GM12878 (cell line): Measurements from ENCODE around the gene TLX2. TPM values are rescaled to one million over a fixed set of nuclear protein-coding genes. Genes with fewer than 3 reads are reported as not detected.

Source experiments
- ATAC-seq: fragments of 200-7000 bp; cut with Tn5 transposase; 3 replicates; pipeline ENCODE4 v1.9.1; 2020; ENCODE audit warnings: mild to moderate bottlenecking, moderate library complexity
- BruUV-seq: library from RNA; stranded (reverse); fragments of 400-500 nt; replicated peaks from 2 replicates; lab custom pipeline; 2021; lab: Mats Ljungman, UMichigan
- CTCF ChIA-PET: fragments of 300-600 bp; sonication (Branson Sonifier 250); formaldehyde crosslinking; extraction: SDS; loops from one replicate; lab custom pipeline; 2021; ENCODE audit warnings: inconsistent platforms; lab: Yijun Ruan, JAX
- POLR2A ChIA-PET: fragments of 350-600 bp; formaldehyde crosslinking; extraction: SDS; loops from one replicate; lab custom pipeline; 2021; ENCODE audit warnings: inconsistent platforms; lab: Charles Lee
- RAD21 ChIA-PET: fragments of 300-600 bp; sonication (Branson Sonifier 250); formaldehyde crosslinking; loops from one replicate; lab custom pipeline; 2023; ENCODE audit warnings: antibody characterized with exemption; ENCODE audit not compliant: unreplicated experiment; lab: Charles Lee
- SMC1A ChIA-PET: fragments of 300-600 bp; sonication (Branson Sonifier 250); formaldehyde crosslinking; loops from one replicate; lab custom pipeline; 2023; ENCODE audit not compliant: unreplicated experiment, uncharacterized antibody; lab: Charles Lee
- DNase-seq: peaks from one replicate; pipeline ENCODE4 v3.0.0-alpha.2; 2011; ENCODE audit warnings: low read depth, low spot score
- FAIRE-seq: peaks from 3 replicates; lab custom pipeline; 2011; peaks lifted over from hg19 to GRCh38; lab: Jason Lieb, UNC
- H2AFZ ChIP-seq: 2 replicates; pipeline ENCODE4 v1.6.0; 2011; ENCODE audit warnings: low read depth, low read length, control low read depth; ENCODE audit not compliant: control insufficient read depth
- H3K27ac ChIP-seq: 2 replicates; pipeline ENCODE4 v1.5.1; 2011; ENCODE audit warnings: control low read depth; ENCODE audit not compliant: control insufficient read depth, insufficient read depth
- H3K27me3 ChIP-seq, 2 experiments: replicated peaks in 1 of 2; 2 replicates each; pipeline versions ENCODE4 v1.6.0 to v1.6.1; 2011; ENCODE audit warnings: low read length in 1 of 2; ENCODE audit not compliant: control insufficient read depth in 2 of 2, insufficient read depth in 2 of 2
- H3K36me3 ChIP-seq, 2 experiments: 2 replicates each; pipeline ENCODE4 v1.5.1; 2011; ENCODE audit warnings: low read length in 1 of 2; ENCODE audit not compliant: control insufficient read depth in 2 of 2, insufficient read depth in 2 of 2
- H3K4me1 ChIP-seq: 2 replicates; pipeline ENCODE4 v1.6.1; 2011; ENCODE audit warnings: mild to moderate bottlenecking, low read length, moderate library complexity, mixed read lengths; ENCODE audit not compliant: control insufficient read depth, insufficient read depth
- H3K4me2 ChIP-seq: 2 replicates; pipeline ENCODE4 v1.6.0; 2011; ENCODE audit warnings: control low read depth; ENCODE audit not compliant: control insufficient read depth, insufficient read depth
- H3K4me3 ChIP-seq: fragments of 200-600 bp; sonication (generic); 2 replicates; pipeline ENCODE4 v1.5.1; 2016
- H3K79me2 ChIP-seq: 2 replicates; pipeline ENCODE4 v1.6.0; 2011; ENCODE audit warnings: low read length; ENCODE audit not compliant: control insufficient read depth, insufficient read depth
- H3K9ac ChIP-seq: 2 replicates; pipeline ENCODE4 v1.8.0; 2011; ENCODE audit warnings: low read length, control low read depth, mixed read lengths; ENCODE audit not compliant: control insufficient read depth, insufficient read depth
- H3K9me3 ChIP-seq: replicated peaks from 3 replicates; pipeline ENCODE4 v1.5.1; 2011; ENCODE audit warnings: mild to moderate bottlenecking, low read length; ENCODE audit not compliant: control insufficient read depth, insufficient read depth
- H4K20me1 ChIP-seq: 2 replicates; pipeline ENCODE4 v1.6.0; 2011; ENCODE audit not compliant: control insufficient read depth, insufficient read depth
- MEF2B ChIP-seq: fragments of 450-650 bp; IDR thresholded peaks from 2 replicates; pipeline ENCODE4 v1.6.1; 2018; ENCODE audit warnings: mild to moderate bottlenecking, moderate library complexity; ENCODE audit not compliant: partially characterized antibody, poor library complexity, severe bottlenecking
- SREBF2 ChIP-seq: IDR thresholded peaks from 2 replicates; pipeline ENCODE4 v1.6.1; 2012; ENCODE audit warnings: mild to moderate bottlenecking, low read length
- WRNIP1 ChIP-seq: IDR thresholded peaks from 2 replicates; pipeline ENCODE4 v1.6.1; 2011; ENCODE audit warnings: low read depth, low read length, improper control_type of control experiment, borderline replicate concordance
- WGBS: methylation state at CpG from one replicate; pipeline ENCODE4 v1.1.6; 2016; ENCODE audit warnings: low lambda C conversion rate; ENCODE audit not compliant: insufficient replicate concordance, insufficient coverage; ENCODE audit errors: missing lambda C conversion rate; 5-methylcytosine and 5-hydroxymethylcytosine counted together
- in situ Hi-C: fragments of 300-500 bp; cut with MboI; formaldehyde crosslinking; loops from 9 replicates; pipeline ENCODE4 v1.14.3; 2018; ENCODE audit warnings: mixed read lengths
- intact Hi-C: fragments of 100-400 bp; cut with micrococcal nuclease; formaldehyde crosslinking; loops from one replicate; pipeline ENCODE4 v1.14.2; 2022; ENCODE audit not compliant: unreplicated experiment
- polyA plus RNA-seq, 11 experiments: library from polyadenylated mRNA; depleted of rRNA in 4 of 11; unstranded in 6 of 11; stranded (reverse) in 5 of 11; fragments of >200 nt; fragmentation: Nextera tagmentation in 4 of 11; fragmentation: Illumina TruSeq in 1 of 11; extraction: Ambion mirVana in 4 of 11; extraction: Trizol in 1 of 11; gene quantifications; 1 replicate in 1 of 11; 2 replicates in 10 of 11; pipeline versions ENCODE4 v1.2.1 to v1.2.3, GENCODE V29; 2011 to 2016; ENCODE audit warnings: inconsistent platforms in 2 of 11, missing spikeins in 2 of 11, low read depth in 1 of 11
- total RNA-seq, 4 experiments: library from RNA; depleted of rRNA in 3 of 4; stranded (reverse); fragments of >200 nt in 3 of 4; fragmentation: Illumina TruSeq in 1 of 4; extraction: Trizol in 1 of 4; gene quantifications; 2 replicates each; pipeline versions ENCODE4 v1.2.1 to v1.2.3, GENCODE V29; 2013 to 2021
- TF ChIP-seq, protein P1 (sequence below): IDR thresholded peaks from 2 replicates; pipeline ENCODE4 v1.6.1; 2012; ENCODE audit warnings: low read length, inconsistent platforms

The TLX2 gene
- total and polyA plus RNA-seq, 10 of the 15 experiments (the other 5 are each of a cell fraction or from before 2014, with no cell fraction given), result 0.06 to 5.5 (median 3.6) TPM; not detected in 1

DNA sequence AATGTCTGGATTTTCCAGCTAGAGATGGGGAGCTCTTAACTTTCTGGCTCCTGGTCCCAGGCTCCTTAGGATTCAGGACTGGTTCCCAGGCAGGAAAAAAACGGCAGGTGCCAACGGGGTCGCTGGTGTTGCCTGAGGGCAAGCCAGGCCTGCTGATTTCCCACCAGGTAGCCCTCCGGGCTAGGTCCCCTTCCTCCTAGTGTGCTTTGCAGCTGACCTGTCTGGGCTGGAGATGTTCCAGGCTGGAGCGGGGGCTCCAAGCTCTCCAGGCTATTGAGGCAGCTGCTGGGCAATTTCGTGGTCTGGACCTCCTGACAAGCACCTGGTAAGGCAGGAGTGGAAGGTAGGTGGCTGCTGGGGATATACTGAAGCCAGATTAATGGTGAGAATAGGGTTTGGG lies 39.8 kb upstream of the TLX2 start:
- H3K9ac ChIP-seq, result no peak overlapping the region
- peaks cover 10% of the 10 kb centered on the region for H3K79me2 ChIP-seq
- H3K4me3 ChIP-seq, result no peak overlapping the region
- H3K27ac ChIP-seq, result no peak overlapping the region
- SMC1A ChIA-PET, result interaction anchor here (0.6 to 2.4 kb wide), 7 partner anchors 8 to 225 kb away, joined by 3 to 11 read pairs (median 3); partner anchors contain the start of genes CCDC142, PCGF1 and TTC31
- 91% methylated on average over 6 of the region's 6 CpGs for WGBS
- ATAC-seq (no peak), FAIRE-seq (no peak), DNase-seq (no peak)
- no peak overlapping the region for H2AFZ ChIP-seq
- BruUV-seq, result no TSS peak
- POLR2A ChIA-PET, result interaction anchor here (0.6 to 1.6 kb wide), 6 partner anchors 8 to 112 kb away, joined by 3 to 5 read pairs (median 3); partner anchors contain the start of genes CCDC142 and MOGS
- intact Hi-C loops (no loop called here), in situ Hi-C loops (no loop called here)
- RAD21 ChIA-PET, result interaction anchor here (1.0 to 1.2 kb wide), 2 partner anchors 16 to 225 kb away, joined by 3 to 4 read pairs; partner anchors contain the start of gene WBP1
- H3K36me3 ChIP-seq, result peaks cover 0 to 3% of the 10 kb centered on the region in 2 experiments; a peak in 2 of 4 replicates
- H4K20me1 ChIP-seq, result no peaks in the 10 kb centered on the region
- TF ChIP-seq SREBF2 (no peak), WRNIP1 (no peak), MEF2B (no peak)
- TF ChIP-seq, protein P1, sequence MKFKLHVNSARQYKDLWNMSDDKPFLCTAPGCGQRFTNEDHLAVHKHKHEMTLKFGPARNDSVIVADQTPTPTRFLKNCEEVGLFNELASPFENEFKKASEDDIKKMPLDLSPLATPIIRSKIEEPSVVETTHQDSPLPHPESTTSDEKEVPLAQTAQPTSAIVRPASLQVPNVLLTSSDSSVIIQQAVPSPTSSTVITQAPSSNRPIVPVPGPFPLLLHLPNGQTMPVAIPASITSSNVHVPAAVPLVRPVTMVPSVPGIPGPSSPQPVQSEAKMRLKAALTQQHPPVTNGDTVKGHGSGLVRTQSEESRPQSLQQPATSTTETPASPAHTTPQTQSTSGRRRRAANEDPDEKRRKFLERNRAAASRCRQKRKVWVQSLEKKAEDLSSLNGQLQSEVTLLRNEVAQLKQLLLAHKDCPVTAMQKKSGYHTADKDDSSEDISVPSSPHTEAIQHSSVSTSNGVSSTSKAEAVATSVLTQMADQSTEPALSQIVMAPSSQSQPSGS, result no peak
- no peak overlapping the region for H3K4me2 ChIP-seq
- no peaks in the 10 kb centered on the region for H3K9me3 ChIP-seq
- H3K4me1 ChIP-seq, result 0 out of 2 replicates have a peak, but pooled peaks cover 6% of the 10 kb centered on the region
- CTCF ChIA-PET, result interaction anchor here (0.7 to 2.6 kb wide), 5 partner anchors 8 to 225 kb away, joined by 3 to 10 read pairs (median 3); partner anchors contain the start of genes C2orf81, CCDC142, TTC31 and WBP1
- no peaks in the 10 kb centered on the region for H3K27me3 ChIP-seq
